ENCODE measurements around the gene SLC15A4. TPM values are rescaled to one million over a fixed set of nuclear protein-coding genes. Genes with fewer than 3 reads are reported as not detected.

The SLC15A4 gene
- total RNA-seq, 1 experiment from 2014 or later = 21.6 TPM

GRCh38 chr12:128856035-128856790 lies 32.5 kb upstream of the SLC15A4 start:
- H3K14ac ChIP-seq (ENCODE audit: insufficient read depth, low read length) = no peak overlapping the region
- no peak for DNase-seq
- H3K27me3 ChIP-seq (ENCODE audit: insufficient read depth, low read length) = peaks cover 4% of the 10 kb centered on the region; the same call in 1 of the 2 replicates
- H4K5ac ChIP-seq (ENCODE audit: insufficient read length, low read depth, low read length) = no peak overlapping the region
- no peak overlapping the region for H2BK5ac ChIP-seq (ENCODE audit: insufficient read length, low read length)
- H4K20me1 ChIP-seq (ENCODE audit: control insufficient read depth, insufficient read depth, insufficient read length) = no peaks in the 10 kb centered on the region
- H3K4me2 ChIP-seq (ENCODE audit: insufficient read depth, insufficient read length, low read length) = no peak overlapping the region
- no peak overlapping the region for H3K56ac ChIP-seq (ENCODE audit: insufficient read length, low read depth, low read length)
- H2AK5ac ChIP-seq (ENCODE audit: insufficient read length, low read length) = no peak overlapping the region
- no CpG with 5 or more reads among the region's 9 CpGs for WGBS (ENCODE audit: extremely low coverage, insufficient read length, low lambda C conversion rate)
- Mint-ChIP-seq H3K9me3 (peaks cover 0 to 6% of the 10 kb centered on the region in 2 experiments; a peak in 2 of 5 replicates), H3K36me3 (ENCODE audit: insufficient read depth in 1 of 3, low read depth in 3 of 3) (peaks cover 6 to 9% (median 6%) of the 10 kb centered on the region in 3 experiments; a peak in 6 of 7 replicates), H3K27me3 (ENCODE audit: low read depth) (peaks cover 40% of the 10 kb centered on the region), H3K4me3 (no peak overlapping the region), H3K4me1 (peaks cover 24 to 29% of the 10 kb centered on the region in 2 experiments), H3K27ac (no peak overlapping the region)
- no peaks in the 10 kb centered on the region for H3K23me2 ChIP-seq (ENCODE audit: insufficient read length, low read depth, low read length, poor library complexity, severe bottlenecking)
- no peaks in the 10 kb centered on the region for H3K4me1 ChIP-seq (ENCODE audit: insufficient read depth, low read length)
- no peak overlapping the region for H3K4ac ChIP-seq (ENCODE audit: low read depth, low read length)
- no peak overlapping the region for H2BK15ac ChIP-seq (ENCODE audit: low read depth, low read length)
- H2BK20ac ChIP-seq (ENCODE audit: low read depth, low read length, poor library complexity, severe bottlenecking) = no peak overlapping the region
- no peak overlapping the region for H3K18ac ChIP-seq (ENCODE audit: insufficient read length, low read depth, low read length)
- H3K23ac ChIP-seq (ENCODE audit: insufficient read length, low read depth, low read length) = no peak overlapping the region
- no peaks in the 10 kb centered on the region for H3K79me1 ChIP-seq (ENCODE audit: insufficient read depth, low read depth, low read length, poor library complexity, severe bottlenecking)
- no peak for TF ChIP-seq CTCF (conservative IDR thresholded peaks at IDR 0.05)
- H4K8ac ChIP-seq (replicated peaks; ENCODE audit: insufficient read length, low read depth, low read length) = no peak overlapping the region
- no peaks in the 10 kb centered on the region for H3K9me3 ChIP-seq (ENCODE audit: control insufficient read depth, low read depth, low read length)
- no peak overlapping the region for H2BK12ac ChIP-seq (ENCODE audit: insufficient read length, low read depth, low read length)
- no peak overlapping the region for H4K91ac ChIP-seq (ENCODE audit: insufficient read length, low read depth, low read length)
- no peak overlapping the region for H3K9ac ChIP-seq (ENCODE audit: extremely low read depth, insufficient read length, low read length)
- no peak overlapping the region for H3K27ac ChIP-seq (ENCODE audit: insufficient read length, low read depth, low read length)
- H2AFZ ChIP-seq (ENCODE audit: low read length) = no peak overlapping the region
- H3K79me2 ChIP-seq (ENCODE audit: insufficient read depth, low read length) = no peaks in the 10 kb centered on the region
- H3T11ph ChIP-seq (ENCODE audit: low read length) = no peak overlapping the region
- H2BK120ac ChIP-seq (ENCODE audit: low read depth, low read length, poor library complexity, severe bottlenecking) = no peak overlapping the region
